Esophagus squamous epithelium (tissue), 4 donors: Measurements from ENCODE around the gene ASGR1.

Experiments used
- CTCF ChIP-seq, 6 experiments: fragments of 450-650 bp in 4 of 6; fragments of 200-600 bp in 2 of 6; sonication (generic) in 2 of 6; IDR thresholded peaks; one replicate each; pipeline ENCODE4 v1.5.1; 2016 to 2019; ENCODE audit warnings: antibody characterized with exemption in 6 of 6, mild to moderate bottlenecking in 4 of 6, moderate library complexity in 4 of 6
- POLR2A ChIP-seq, 4 donors: fragments of 450-650 bp; IDR thresholded peaks; one replicate each; pipeline ENCODE4 v1.6.1; 2017; ENCODE audit warnings: antibody characterized with exemption in 4 of 4, mild to moderate bottlenecking in 4 of 4, moderate library complexity in 3 of 4

- TF ChIP-seq CTCF (IDR thresholded peaks at IDR 0.05): no peak
- TF ChIP-seq POLR2A (IDR thresholded peaks at IDR 0.05): no peak
Observed at GRCh38 chr17:7184091-7184488, 4.9 kb upstream of the ASGR1 start.
